C4-2B (cell line): ENCODE data around the gene HSP90B1.

Experiments
- ZFX ChIP-seq: fragments of 450-650 bp; IDR thresholded peaks from 2 replicates; pipeline ENCODE4 v1.6.1; 2017
- TF ChIP-seq, protein P1 (sequence below): fragments of 450-650 bp; conservative IDR thresholded peaks from 2 replicates; pipeline ENCODE4 v1.5.1; 2017; ENCODE audit warnings: mild to moderate bottlenecking

DNA sequence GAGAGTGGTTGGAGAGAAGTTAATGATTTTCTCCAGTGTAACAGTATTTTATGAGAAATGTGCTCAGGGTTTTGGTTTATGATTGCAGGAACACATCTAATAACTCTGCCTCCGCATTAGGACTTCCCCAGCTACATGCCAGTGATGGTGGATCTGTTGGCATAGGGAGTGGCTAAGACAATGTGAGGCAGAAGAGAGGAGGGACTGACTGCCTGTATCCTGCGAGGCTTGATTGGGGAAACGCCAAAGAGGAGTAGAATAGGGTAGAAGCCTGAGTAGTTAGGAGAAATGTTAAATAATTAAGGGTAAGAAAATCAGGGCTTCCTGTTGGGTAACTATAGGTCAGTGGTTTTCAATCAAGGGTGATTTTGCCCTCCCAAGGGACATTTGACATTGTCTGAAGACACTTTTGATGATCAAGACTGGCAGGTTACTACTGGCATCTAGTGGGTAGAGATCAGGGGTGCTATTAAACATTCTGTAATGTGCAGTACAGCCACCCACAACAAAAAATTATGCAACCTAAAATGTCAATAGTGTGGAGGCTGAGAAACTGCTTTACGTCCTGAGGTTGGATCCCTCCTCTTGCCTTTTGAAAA lies 48.3 kb downstream of the HSP90B1 start:
- TF ChIP-seq, protein P1, sequence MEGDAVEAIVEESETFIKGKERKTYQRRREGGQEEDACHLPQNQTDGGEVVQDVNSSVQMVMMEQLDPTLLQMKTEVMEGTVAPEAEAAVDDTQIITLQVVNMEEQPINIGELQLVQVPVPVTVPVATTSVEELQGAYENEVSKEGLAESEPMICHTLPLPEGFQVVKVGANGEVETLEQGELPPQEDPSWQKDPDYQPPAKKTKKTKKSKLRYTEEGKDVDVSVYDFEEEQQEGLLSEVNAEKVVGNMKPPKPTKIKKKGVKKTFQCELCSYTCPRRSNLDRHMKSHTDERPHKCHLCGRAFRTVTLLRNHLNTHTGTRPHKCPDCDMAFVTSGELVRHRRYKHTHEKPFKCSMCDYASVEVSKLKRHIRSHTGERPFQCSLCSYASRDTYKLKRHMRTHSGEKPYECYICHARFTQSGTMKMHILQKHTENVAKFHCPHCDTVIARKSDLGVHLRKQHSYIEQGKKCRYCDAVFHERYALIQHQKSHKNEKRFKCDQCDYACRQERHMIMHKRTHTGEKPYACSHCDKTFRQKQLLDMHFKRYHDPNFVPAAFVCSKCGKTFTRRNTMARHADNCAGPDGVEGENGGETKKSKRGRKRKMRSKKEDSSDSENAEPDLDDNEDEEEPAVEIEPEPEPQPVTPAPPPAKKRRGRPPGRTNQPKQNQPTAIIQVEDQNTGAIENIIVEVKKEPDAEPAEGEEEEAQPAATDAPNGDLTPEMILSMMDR, result no peak
- TF ChIP-seq ZFX, result no peak
